CD4-positive, alpha-beta T cell (primary cell): ENCODE results near the gene DHX8. TPM values are rescaled to one million over a fixed set of nuclear protein-coding genes. Genes with fewer than 3 reads are reported as not detected.

Experiments used
- ATAC-seq: fragments of 200-7000 bp; cut with Tn5 transposase; one replicate; pipeline ENCODE4 v1.10.0; 2022; ENCODE audit warnings: mild to moderate bottlenecking; ENCODE audit not compliant: poor library complexity
- CTCF ChIA-PET: fragments of 350-600 bp; sonication (Branson Sonifier 250); formaldehyde crosslinking; loops from one replicate; lab custom pipeline; 2021; ENCODE audit warnings: antibody characterized with exemption, inconsistent platforms; lab: Charles Lee
- POLR2A ChIA-PET: fragments of 350-600 bp; sonication (Branson Sonifier 250); formaldehyde crosslinking; loops from one replicate; lab custom pipeline; 2021; ENCODE audit warnings: antibody characterized with exemption, inconsistent platforms; lab: Charles Lee
- DNase-seq, 14 experiments: peaks; one replicate each; pipeline ENCODE4 v3.0.0-alpha.2; 2013 to 2020; ENCODE audit warnings: mixed read lengths in 2 of 14
- H3K27ac ChIP-seq, 2 donors: one replicate each; pipeline versions ENCODE4 v1.5.1 to v1.7.0; 2013; ENCODE audit warnings: low read length in 2 of 2, low read depth in 1 of 2, mild to moderate bottlenecking in 1 of 2
- H3K27me3 ChIP-seq, 2 experiments: 1 replicate in 1 of 2; 2 replicates in 1 of 2; pipeline versions ENCODE4 v1.6.1 to v1.7.0; 2013; ENCODE audit warnings: low read length in 2 of 2, control low read depth in 1 of 2, mild to moderate bottlenecking in 1 of 2, moderate library complexity in 1 of 2; ENCODE audit not compliant: insufficient read depth in 2 of 2, control insufficient read depth in 1 of 2
- H3K36me3 ChIP-seq: one replicate; pipeline ENCODE4 v1.6.1; 2013; ENCODE audit warnings: low read length, control low read depth; ENCODE audit not compliant: insufficient read depth
- H3K4me1 ChIP-seq: one replicate; pipeline ENCODE4 v1.6.1; 2013; ENCODE audit warnings: low read length, control low read depth; ENCODE audit not compliant: insufficient read depth
- H3K4me3 ChIP-seq: one replicate; pipeline ENCODE4 v1.5.1; 2013; ENCODE audit warnings: mild to moderate bottlenecking, low read length, moderate library complexity
- H3K9me3 ChIP-seq, 2 experiments: 1 replicate in 1 of 2; 2 replicates in 1 of 2; pipeline versions ENCODE4 v1.6.1 to v1.7.0; 2013; ENCODE audit warnings: low read length in 2 of 2, mild to moderate bottlenecking in 2 of 2, control low read depth in 1 of 2, moderate library complexity in 1 of 2; ENCODE audit not compliant: control insufficient read depth in 1 of 2, insufficient read depth in 1 of 2
- H3K27ac Mint-ChIP-seq: one replicate; pipeline ENCODE4 v1.8.0; 2020; ENCODE audit warnings: mixed read lengths
- H3K27me3 Mint-ChIP-seq: one replicate; pipeline ENCODE4 v1.8.0; 2021; ENCODE audit warnings: mixed read lengths
- H3K36me3 Mint-ChIP-seq: one replicate; pipeline ENCODE4 v1.8.0; 2021; ENCODE audit warnings: low read depth, mixed read lengths
- H3K4me1 Mint-ChIP-seq: one replicate; pipeline ENCODE4 v1.8.0; 2021; ENCODE audit warnings: low read depth, mixed read lengths
- H3K4me3 Mint-ChIP-seq: one replicate; pipeline ENCODE4 v1.8.0; 2020; ENCODE audit warnings: mild to moderate bottlenecking, mixed read lengths
- H3K9me3 Mint-ChIP-seq: one replicate; pipeline ENCODE4 v1.8.0; 2020; ENCODE audit warnings: mixed read lengths
- CTCF ChIP-seq: fragments of 200-600 bp; IDR thresholded peaks from one replicate; pipeline ENCODE4 v1.8.0; 2022; ENCODE audit warnings: antibody characterized with exemption, mild to moderate bottlenecking
- intact Hi-C, 2 experiments: fragments of 100-400 bp; cut with DNase I in 1 of 2; cut with micrococcal nuclease in 1 of 2; formaldehyde crosslinking; loops; one replicate each; pipeline versions ENCODE4 v1.15.1 to v1.9.0; 2023 to 2025; cut with DNase I, micrococcal nuclease
- total RNA-seq, 174 experiments: library from RNA in 2 of 174; stranded (reverse) in 2 of 174; gene quantifications; one replicate each; pipeline ENCODE4 v1.2.3 and lab custom pipeline; 2021 to 2026

The DHX8 gene
- total RNA-seq, 2 experiments from 2014 or later: 88.8 to 106 TPM

DNA sequence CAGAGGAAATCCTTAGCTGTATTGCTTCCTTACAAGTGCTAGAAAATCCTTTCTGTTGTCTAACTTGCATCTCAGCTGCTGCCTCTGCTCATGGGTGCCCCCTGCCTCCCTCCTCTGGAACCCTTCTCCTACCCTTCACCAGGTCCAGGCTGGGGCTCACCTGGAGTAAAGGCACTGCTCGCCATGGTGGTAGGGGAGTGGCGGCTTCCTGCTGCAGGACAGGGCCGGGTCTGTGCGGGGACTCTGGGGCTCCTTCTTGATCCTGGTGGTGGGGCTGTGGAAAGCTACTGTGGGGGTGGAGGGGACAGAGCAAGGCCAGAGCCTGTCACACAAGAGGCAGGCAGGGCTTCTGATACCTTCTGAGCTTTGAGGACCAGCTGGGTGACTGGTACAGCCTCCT is 49.9 kb downstream of the DHX8 start:
- ATAC-seq: no peak
- intact Hi-C loops: no loop called here
- no peaks in the 10 kb centered on the region for H3K27me3 ChIP-seq
- no peak overlapping the region for H3K27ac Mint-ChIP-seq
- no peaks in the 10 kb centered on the region for H3K36me3 Mint-ChIP-seq
- ChIA-PET CTCF (no interaction called here), POLR2A (no interaction called here)
- no peak overlapping the region for H3K27ac ChIP-seq
- H3K4me3 ChIP-seq: no peak overlapping the region
- H3K4me1 Mint-ChIP-seq: no peaks in the 10 kb centered on the region
- no peaks in the 10 kb centered on the region for H3K9me3 Mint-ChIP-seq
- TF ChIP-seq CTCF: no peak
- H3K9me3 ChIP-seq: no peaks in the 10 kb centered on the region
- H3K36me3 ChIP-seq: no peaks in the 10 kb centered on the region
- H3K4me3 Mint-ChIP-seq: no peak overlapping the region
- no peaks in the 10 kb centered on the region for H3K4me1 ChIP-seq
- no peak for DNase-seq
- H3K27me3 Mint-ChIP-seq: no peaks in the 10 kb centered on the region

DNA sequence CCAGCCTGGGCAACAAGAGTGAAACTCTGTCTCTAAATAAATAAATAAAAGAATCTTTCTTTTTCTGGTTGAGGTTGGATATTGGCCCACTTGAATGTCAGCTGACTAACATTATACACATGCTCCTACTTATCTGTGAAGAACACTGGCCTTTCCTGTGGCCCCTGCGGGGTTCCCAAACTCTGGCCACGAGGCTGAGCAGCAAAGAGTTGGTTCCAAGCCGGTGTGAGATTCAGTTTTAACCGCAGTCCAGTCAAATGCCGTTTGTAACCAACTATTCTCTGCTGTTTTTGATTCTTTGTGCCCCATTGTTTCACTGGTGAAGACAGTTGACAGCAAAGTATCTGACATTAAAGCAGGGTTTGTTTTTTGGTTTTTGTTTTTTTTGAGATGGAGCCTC is 51.1 kb downstream of the DHX8 start:
- Mint-ChIP-seq H3K36me3 (no peaks in the 10 kb centered on the region), H3K27ac (no peak overlapping the region), H3K4me1 (no peaks in the 10 kb centered on the region), H3K27me3 (no peaks in the 10 kb centered on the region), H3K4me3 (no peak overlapping the region), H3K9me3 (no peaks in the 10 kb centered on the region)
- Histone ChIP-seq H3K36me3 (no peaks in the 10 kb centered on the region), H3K27ac (no peak overlapping the region), H3K27me3 (no peaks in the 10 kb centered on the region), H3K4me1 (no peaks in the 10 kb centered on the region), H3K9me3 (no peaks in the 10 kb centered on the region), H3K4me3 (no peak overlapping the region)
- ATAC-seq: no peak
- CTCF ChIA-PET: no interaction called here
- no peak for TF ChIP-seq CTCF
- no peak for DNase-seq
- POLR2A ChIA-PET: no interaction called here
- intact Hi-C loops: no loop called here

DNA sequence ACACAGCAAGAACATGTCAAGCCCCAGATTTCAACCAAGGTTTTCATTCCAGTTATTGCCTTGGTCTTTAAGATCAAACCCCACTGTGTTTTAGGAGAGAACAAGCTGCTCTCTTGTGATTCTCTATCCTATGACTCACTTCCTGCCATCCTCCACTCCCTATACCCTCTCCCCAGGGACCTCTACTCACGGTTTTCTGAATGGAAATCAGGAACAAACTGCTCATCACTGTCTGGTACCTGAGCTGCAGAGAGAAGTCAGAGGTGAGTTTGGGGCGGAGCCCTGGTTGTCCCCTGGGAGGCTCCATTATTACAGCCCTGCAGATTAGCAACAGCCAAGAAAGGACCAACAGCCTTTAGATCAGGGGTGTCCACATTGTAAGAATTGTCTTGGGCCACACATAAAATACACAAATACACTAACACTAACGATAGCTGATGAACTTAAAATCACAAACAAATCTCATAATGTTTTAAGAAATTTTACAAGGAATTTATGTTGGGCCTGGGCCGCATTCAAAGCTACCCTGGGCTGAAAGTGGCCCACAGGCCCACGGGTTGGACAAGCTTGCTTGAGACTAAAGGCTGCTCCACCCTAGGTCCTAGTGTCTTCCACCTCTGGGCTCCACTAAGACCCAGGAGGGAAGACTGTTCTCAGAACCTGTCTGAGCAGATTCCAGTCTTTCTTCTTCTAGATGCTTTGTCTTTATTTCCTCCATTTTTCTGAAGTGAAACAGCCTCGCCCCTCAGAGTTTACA is 52.6 kb downstream of the DHX8 start:
- no peak overlapping the region for H3K4me3 Mint-ChIP-seq
- no peak for TF ChIP-seq CTCF
- CTCF ChIA-PET: no interaction called here
- no peak overlapping the region for H3K27ac ChIP-seq
- intact Hi-C loops: no loop called here
- no peaks in the 10 kb centered on the region for H3K27me3 Mint-ChIP-seq
- no peak overlapping the region for H3K27ac Mint-ChIP-seq
- H3K36me3 Mint-ChIP-seq: no peaks in the 10 kb centered on the region
- no peaks in the 10 kb centered on the region for H3K4me1 Mint-ChIP-seq
- no peaks in the 10 kb centered on the region for H3K9me3 ChIP-seq
- H3K36me3 ChIP-seq: no peaks in the 10 kb centered on the region
- no peak for ATAC-seq
- POLR2A ChIA-PET: no interaction called here
- DNase-seq: no peak
- H3K4me3 ChIP-seq: no peak overlapping the region
- H3K27me3 ChIP-seq: no peaks in the 10 kb centered on the region
- no peaks in the 10 kb centered on the region for H3K4me1 ChIP-seq
- H3K9me3 Mint-ChIP-seq: no peaks in the 10 kb centered on the region
